H1 (cell line): Measurements from ENCODE around the gene TCF20.

Experiments used
- CBX5 ChIP-seq: fragments of 300-800, 300-1000 bp; sonication (generic); IDR thresholded peaks from 2 replicates; pipeline ENCODE4 v1.7.1; 2016; ENCODE audit warnings: antibody characterized with exemption, low read length, low read depth
- CHD2 ChIP-seq: IDR thresholded peaks from 2 replicates; pipeline ENCODE4 v1.6.1; 2012; ENCODE audit warnings: low read length, improper control_type of control experiment
- CTCF ChIP-seq, 3 experiments: IDR thresholded peaks; 1 replicate in 2 of 3; 2 replicates in 1 of 3; pipeline versions ENCODE4 v1.5.1 to v1.6.1; 2011; ENCODE audit warnings: low read length in 3 of 3, mild to moderate bottlenecking in 3 of 3, inconsistent platforms in 2 of 3, low read depth in 1 of 3, moderate library complexity in 1 of 3; ENCODE audit not compliant: insufficient read depth in 1 of 3; ENCODE audit errors: control extremely low read depth in 1 of 3
- EZH2 ChIP-seq: fragments of 200-600 bp; sonication (generic); IDR thresholded peaks from 2 replicates; pipeline ENCODE4 v1.7.1; 2012; ENCODE audit warnings: low read depth, mild to moderate bottlenecking, moderate library complexity, low read length, inconsistent platforms; ENCODE audit not compliant: severe bottlenecking
- GABPA ChIP-seq: IDR thresholded peaks from 2 replicates; pipeline ENCODE4 v1.6.1; 2011; ENCODE audit warnings: mild to moderate bottlenecking, low read length, moderate library complexity, borderline replicate concordance; ENCODE audit not compliant: insufficient read depth
- RAD21 ChIP-seq, 2 experiments: IDR thresholded peaks in 1 of 2; conservative IDR thresholded peaks in 1 of 2; 2 replicates each; pipeline ENCODE4 v1.6.1; 2011; ENCODE audit warnings: low read depth in 2 of 2, low read length in 2 of 2, improper control_type of control experiment in 1 of 2, inconsistent platforms in 1 of 2, mild to moderate bottlenecking in 1 of 2, moderate library complexity in 1 of 2
- TAF1 ChIP-seq: IDR thresholded peaks from 2 replicates; pipeline ENCODE4 v1.6.1; 2011; ENCODE audit warnings: mild to moderate bottlenecking, low read depth, low read length
- TCF12 ChIP-seq: IDR thresholded peaks from 2 replicates; pipeline ENCODE4 v1.6.1; 2011; ENCODE audit warnings: low read depth, mild to moderate bottlenecking, low read length
- YY1 ChIP-seq: IDR thresholded peaks from 2 replicates; pipeline ENCODE4 v1.6.1; 2011; ENCODE audit warnings: low read depth, mild to moderate bottlenecking, low read length

GRCh38 chr22:42319386-42319785 lies 48.9 kb upstream of the TCF20 start:
- no peak for TF ChIP-seq GABPA
- no peak for TF ChIP-seq RAD21 (IDR thresholded peaks at IDR 0.05 in 1 of 2, conservative IDR thresholded peaks at IDR 0.05 in 1 of 2; ENCODE audit: low read depth in 2 of 2, low read length in 2 of 2)
- TF ChIP-seq CTCF (IDR thresholded peaks at IDR 0.05; ENCODE audit: control extremely low read depth in 1 of 3, insufficient read depth in 1 of 3, low read depth in 1 of 3, low read length in 3 of 3), result no peak
- TF ChIP-seq CBX5, result no peak
- no peak for TF ChIP-seq EZH2
- no peak for TF ChIP-seq YY1
- no peak for TF ChIP-seq TAF1
- TF ChIP-seq CHD2, result no peak
- TF ChIP-seq TCF12, result no peak
